ENCODE measurements around the gene EPC1. TPM values are rescaled to one million over a fixed set of nuclear protein-coding genes. Genes with fewer than 3 reads are reported as not detected.
A peak's percentile ranks its signal among the peaks of the same experiment; 100 is the strongest.

Gene EPC1
- total RNA-seq, 1 donor from 2014 or later = 22.9 TPM

DNA sequence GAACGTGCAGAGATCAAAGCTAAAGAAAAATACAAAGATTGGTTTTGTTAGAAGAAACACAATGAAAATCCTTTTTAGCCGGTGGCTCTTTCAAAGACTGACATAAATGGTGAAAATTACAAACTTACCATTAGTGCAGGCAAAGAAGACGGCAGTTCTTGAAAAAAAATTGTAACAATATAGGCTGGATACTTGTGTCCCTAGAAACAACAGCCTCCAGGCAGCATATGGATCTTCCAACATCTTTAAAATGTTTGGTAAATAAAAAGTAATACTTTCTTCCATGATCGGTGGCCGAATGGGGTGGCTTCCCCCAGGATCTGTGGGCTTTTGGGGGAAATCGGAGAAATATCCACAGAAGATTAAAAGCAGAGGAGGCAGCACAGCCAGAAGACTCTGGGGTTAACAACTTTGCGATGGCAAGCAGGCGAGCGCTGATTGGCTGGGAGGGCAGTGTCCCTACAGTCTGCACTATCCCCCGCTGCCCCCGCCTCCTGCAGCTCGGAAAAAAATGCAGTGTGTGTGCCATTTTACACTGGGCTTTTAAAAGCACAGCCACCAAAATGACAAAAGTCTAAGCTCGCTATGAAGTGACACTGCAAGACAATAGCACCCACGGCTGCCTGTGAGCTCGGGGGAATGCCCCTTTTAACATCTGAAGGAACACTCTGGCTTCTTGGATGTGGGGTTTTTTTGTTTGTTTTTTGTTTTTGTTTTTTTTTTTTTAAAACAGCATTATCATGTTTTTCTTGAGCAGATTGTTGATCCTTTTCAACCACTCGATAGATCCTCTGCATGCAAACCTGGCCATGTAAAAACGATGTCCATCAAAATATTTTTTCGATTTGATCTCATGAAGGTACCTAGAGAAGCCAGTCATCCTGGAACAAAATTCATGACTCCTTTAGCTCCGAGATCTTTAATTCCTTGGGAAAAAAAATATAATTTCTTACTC, 31.7 kb upstream of the EPC1 start:
- H3K4me3 ChIP-seq (ENCODE audit: low read depth, low read length) = peak overlapping the region; percentile 84
- TF ChIP-seq, protein P1, sequence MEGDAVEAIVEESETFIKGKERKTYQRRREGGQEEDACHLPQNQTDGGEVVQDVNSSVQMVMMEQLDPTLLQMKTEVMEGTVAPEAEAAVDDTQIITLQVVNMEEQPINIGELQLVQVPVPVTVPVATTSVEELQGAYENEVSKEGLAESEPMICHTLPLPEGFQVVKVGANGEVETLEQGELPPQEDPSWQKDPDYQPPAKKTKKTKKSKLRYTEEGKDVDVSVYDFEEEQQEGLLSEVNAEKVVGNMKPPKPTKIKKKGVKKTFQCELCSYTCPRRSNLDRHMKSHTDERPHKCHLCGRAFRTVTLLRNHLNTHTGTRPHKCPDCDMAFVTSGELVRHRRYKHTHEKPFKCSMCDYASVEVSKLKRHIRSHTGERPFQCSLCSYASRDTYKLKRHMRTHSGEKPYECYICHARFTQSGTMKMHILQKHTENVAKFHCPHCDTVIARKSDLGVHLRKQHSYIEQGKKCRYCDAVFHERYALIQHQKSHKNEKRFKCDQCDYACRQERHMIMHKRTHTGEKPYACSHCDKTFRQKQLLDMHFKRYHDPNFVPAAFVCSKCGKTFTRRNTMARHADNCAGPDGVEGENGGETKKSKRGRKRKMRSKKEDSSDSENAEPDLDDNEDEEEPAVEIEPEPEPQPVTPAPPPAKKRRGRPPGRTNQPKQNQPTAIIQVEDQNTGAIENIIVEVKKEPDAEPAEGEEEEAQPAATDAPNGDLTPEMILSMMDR (IDR thresholded peaks at IDR 0.05; ENCODE audit: insufficient read depth, low read length, poor library complexity, severe bottlenecking) = no peak
- peak; percentile 71 for DNase-seq (ENCODE audit: low read depth)
- no peaks in the 10 kb centered on the region for H3K36me3 ChIP-seq (ENCODE audit: control insufficient read depth, insufficient read depth, low read length)
- no peaks in the 10 kb centered on the region for H3K27me3 ChIP-seq (ENCODE audit: control insufficient read depth, insufficient read depth, low read length)

DNA sequence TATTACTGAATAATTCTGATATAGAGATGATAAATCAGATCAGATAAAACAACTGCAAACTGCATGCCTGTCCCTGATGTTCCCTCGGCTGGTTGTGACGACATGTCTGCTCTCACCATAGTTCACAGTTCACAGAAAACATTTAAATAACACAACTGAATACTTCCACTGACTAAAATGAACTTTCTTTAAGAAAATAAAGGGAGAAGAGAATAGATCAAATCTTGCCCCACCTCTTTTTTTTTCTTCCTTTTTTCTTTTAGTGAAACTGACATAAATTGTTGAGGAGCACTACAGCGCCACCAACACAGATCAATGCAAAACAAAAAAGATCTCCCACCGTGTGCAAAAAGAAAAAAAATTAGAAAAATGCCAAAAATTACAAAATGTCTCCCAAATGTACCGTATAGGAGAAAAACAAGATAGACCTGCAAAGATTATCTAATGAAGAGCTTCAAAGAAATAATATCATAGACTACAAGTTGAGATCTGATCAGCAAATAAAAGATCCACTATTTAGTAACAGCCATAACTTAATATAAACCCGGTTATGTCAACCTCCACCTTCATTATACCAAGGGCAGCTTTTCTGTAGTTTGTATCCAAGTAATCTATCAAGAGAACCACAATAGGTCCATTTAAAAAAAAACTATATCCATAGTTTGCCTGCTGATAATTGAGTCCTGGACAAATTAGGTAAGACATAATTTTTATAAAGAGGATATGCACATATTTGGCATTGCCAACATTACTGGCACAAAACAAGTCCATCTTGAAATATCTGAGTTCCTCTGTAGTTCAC, 30.7 kb upstream of the EPC1 start:
- no peaks in the 10 kb centered on the region for H3K27me3 ChIP-seq (ENCODE audit: control insufficient read depth, insufficient read depth, low read length)
- H3K36me3 ChIP-seq (ENCODE audit: control insufficient read depth, insufficient read depth, low read length) = no peaks in the 10 kb centered on the region
- DNase-seq (ENCODE audit: low read depth) = no peak

DNA sequence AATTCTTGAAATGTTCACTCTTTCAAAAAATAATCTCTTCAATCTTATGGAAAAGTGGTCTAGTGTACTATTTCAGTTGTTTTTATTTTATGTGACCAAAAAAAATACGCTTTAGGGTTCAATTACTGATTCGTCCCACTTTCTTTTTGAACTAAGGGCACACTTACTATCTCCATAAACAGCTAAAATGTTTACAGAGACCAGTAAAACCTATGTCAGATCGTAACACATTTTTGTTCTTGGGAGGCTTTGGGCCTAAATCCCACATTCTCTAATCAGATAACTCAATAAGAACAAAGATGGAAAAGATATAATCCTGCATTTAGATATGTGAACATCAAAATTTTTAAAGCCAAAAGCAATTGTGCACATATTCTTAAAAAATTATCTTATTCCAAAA, 29.8 kb upstream of the EPC1 start:
- no peak for DNase-seq (ENCODE audit: low read depth)
- Histone ChIP-seq H3K36me3 (ENCODE audit: control insufficient read depth, insufficient read depth, low read length) (no peaks in the 10 kb centered on the region), H3K27me3 (ENCODE audit: control insufficient read depth, insufficient read depth, low read length) (no peaks in the 10 kb centered on the region), H3K4me3 (ENCODE audit: low read depth, low read length) (peak overlapping the region; percentile 84)
- TF ChIP-seq, protein P1 (IDR thresholded peaks at IDR 0.05; ENCODE audit: insufficient read depth, low read length, poor library complexity, severe bottlenecking) = no peak

More for the DNA sequence above, 30.7 kb upstream of the EPC1 start:
- peak overlapping the region; percentile 84 for H3K4me3 ChIP-seq (ENCODE audit: low read depth, low read length)
- TF ChIP-seq, protein P1 (IDR thresholded peaks at IDR 0.05; ENCODE audit: insufficient read depth, low read length, poor library complexity, severe bottlenecking) = peak; percentile 54

DNA sequence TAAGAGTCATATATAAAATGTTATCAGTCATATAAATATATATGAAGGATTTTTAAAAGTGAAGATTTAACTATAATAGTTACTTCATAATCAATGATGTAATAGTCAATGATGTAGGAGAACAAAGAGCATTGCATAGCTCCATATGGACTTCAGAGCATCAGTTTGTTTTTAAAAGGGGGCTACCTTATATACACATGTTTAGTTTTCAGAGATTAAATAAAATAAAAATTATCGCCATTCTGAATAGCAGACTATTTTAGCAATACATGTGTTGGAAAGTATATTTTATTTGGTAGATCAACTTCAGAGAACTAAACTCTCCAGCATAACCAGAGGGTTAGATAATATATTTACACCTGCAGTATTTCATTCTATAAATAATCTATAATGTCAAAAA, 29.1 kb upstream of the EPC1 start:
- Histone ChIP-seq H3K4me3 (ENCODE audit: low read depth, low read length) (peak overlapping the region; percentile 84), H3K27me3 (ENCODE audit: control insufficient read depth, insufficient read depth, low read length) (no peaks in the 10 kb centered on the region), H3K36me3 (ENCODE audit: control insufficient read depth, insufficient read depth, low read length) (no peaks in the 10 kb centered on the region)
- no peak for DNase-seq (ENCODE audit: low read depth)
- TF ChIP-seq, protein P1 (IDR thresholded peaks at IDR 0.05; ENCODE audit: insufficient read depth, low read length, poor library complexity, severe bottlenecking) = no peak

DNA sequence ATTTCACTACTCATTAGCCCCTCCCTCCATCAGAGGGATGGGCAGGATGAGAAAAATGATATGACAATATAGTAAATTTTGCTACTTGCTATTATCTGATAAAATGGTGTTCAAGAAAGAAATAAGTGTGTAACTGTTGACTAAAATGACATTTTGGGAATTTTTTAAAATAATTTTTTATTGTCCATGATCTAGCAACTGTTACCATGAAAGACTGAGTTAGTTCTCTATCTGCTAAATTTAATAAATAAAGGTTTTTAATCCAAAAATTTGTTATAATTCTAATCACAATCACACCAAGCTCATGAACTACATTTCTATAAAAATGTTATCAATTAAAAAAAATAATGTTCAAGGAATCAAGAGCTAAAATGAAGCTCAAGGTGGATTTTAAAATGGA, 28.7 kb upstream of the EPC1 start:
- Histone ChIP-seq H3K36me3 (ENCODE audit: control insufficient read depth, insufficient read depth, low read length) (no peaks in the 10 kb centered on the region), H3K4me3 (ENCODE audit: low read depth, low read length) (no peak overlapping the region), H3K27me3 (ENCODE audit: control insufficient read depth, insufficient read depth, low read length) (no peaks in the 10 kb centered on the region)
- TF ChIP-seq, protein P1 (IDR thresholded peaks at IDR 0.05; ENCODE audit: insufficient read depth, low read length, poor library complexity, severe bottlenecking) = no peak
- DNase-seq (ENCODE audit: low read depth) = no peak
